Activated gamma-delta T cell treated with Interleukin-2 at 50 U/mL for 16 hours (primary cell): Measurements from ENCODE around the gene PAPOLA.
A peak's percentile ranks its signal among the peaks of the same experiment; 100 is the strongest.
"Not testable (repeated sequence)": the region's sequence is repeated elsewhere in the genome, so short reads cannot be mapped to it uniquely, and the experiment has no call there.

Experiments used
- DNase-seq: peaks from one replicate; pipeline ENCODE4 v3.0.0-alpha.2; 2020

The PAPOLA gene

DNA sequence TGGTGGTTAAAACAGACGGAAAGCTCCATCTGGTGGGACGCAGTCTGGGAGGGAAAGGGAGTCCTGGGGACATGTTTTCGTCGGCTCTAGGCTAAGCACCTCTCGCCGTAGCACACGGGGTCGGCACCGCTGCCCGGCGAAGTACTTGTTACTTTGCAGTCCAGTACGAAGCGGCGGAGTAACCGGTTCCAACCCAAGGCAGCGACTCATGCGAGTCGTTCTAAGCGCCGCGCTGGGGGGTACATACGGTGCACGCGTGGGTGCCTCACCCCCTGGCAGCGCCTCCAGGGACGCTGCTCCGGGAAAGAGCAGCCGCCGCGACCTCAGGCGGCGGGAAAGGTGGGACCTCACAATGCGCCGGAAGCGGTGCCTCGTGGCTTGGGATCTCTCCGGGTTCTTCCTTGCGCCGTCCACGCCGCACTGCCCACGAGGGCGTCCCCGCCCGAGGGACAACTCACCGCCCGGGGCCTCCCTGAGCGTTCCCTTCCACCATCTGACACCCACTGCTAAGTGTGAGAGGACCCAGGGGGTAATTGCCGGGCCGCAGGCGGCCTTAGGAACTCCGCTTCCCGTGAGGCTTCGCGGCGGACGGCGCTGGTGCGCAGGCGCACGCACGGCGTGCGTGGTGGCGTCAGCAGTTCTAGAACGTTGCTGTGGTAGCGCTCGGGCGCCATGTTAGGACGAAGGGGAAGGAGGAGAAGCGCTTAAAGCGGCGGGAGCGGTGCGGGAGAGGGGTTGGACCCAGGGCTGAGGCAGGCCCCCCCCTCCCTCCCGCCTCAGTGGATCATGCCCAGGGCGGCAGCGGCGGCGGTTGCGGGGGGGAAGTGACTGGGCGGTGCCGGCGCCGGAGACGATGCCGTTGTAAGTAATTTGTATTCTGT is at the start of gene PAPOLA:
Gene PAPOLA, plus strand, starts transcription at position 643 of the 881 bp plus-strand sequence. Its CDS starts 211 bp downstream, at position 854.
- DNase-seq: peak; percentile 92

- no peak for DNase-seq
Observed at GRCh38 chr14:96452684-96453083, 49.5 kb upstream of the PAPOLA start.

DNA sequence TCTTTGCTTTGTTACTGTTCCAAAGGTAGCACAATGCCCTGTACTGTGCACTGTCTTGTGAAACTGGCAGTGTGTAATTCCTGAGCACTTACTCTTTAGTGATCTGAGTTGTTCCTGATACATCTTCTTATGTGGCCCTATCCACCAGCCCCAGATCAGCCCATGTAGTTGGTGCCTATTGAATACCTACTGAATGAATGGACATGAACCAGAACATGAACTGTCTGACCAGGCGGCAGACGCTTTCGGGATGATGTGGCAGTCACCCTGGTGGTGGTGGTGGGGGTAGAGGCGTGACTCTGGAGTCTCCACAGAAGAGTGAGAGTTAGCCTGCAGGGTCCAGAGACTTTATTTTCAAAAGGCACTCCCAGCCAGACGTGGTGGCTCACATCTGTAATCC is 46.6 kb upstream of the PAPOLA start:
- no peak for DNase-seq

DNA sequence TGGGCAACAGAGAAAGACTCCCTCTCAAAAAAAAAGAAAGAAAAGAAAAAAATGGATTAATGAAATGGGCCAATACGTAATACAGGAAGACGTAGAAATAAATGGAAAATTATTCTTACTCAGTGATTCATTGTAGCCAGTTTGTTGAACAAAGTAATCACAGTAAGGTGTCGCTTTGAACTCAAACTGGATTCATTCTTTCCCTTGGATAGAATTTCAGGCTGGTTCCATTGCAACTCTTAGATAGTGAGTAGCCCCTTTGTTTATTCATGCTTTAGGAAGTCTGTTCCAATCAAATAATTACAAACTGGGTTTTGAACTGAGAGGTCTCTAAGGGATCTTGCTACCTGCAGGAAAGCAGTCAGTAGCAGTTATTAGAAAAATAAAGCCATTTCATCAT is 42.3 kb upstream of the PAPOLA start:
- DNase-seq: no peak

GRCh38 chr14:96461950-96462798 is 40.0 kb upstream of the PAPOLA start:
- no peak for DNase-seq

DNA sequence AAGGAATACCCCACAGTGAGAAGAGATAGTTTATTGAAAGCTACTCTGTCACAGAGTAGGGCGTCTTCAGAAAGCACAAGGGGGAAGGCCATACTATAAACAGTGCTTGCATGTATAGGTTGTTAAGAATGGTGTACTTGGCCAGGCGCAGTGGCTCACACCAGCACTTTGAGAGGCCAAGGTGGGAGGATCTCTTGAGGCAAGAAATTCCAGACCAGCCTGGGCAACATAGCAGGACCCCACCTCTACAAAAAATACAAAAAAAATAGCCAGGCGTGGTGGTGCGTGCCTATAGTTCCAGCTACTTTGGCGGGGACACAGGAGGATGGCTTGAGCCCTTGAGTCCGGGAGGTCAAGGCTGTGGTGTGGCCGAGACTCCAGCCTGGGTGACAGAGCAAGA is 38.0 kb upstream of the PAPOLA start:
- DNase-seq: no peak

- no peak for DNase-seq
Observed at GRCh38 chr14:96466918-96467317, 35.3 kb upstream of the PAPOLA start.

DNA sequence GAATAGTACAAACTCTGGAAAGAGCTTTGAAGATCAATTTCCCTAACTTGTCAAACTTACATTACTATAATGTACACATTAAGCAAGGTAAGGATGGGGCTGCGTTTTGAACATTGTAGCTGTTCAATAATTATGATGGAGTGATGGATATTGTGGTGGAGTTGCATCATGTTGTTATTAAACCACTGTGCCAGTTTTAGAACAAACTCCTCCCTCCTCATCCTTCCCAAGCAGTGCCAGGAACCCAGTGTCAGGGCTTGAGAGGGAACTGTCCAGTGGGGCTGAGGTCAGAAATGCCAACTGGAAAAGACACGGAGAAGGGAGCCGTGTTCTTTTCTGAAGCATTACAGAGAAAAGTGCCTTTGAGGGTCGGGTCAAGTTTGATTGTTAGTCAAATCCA is 31.9 kb upstream of the PAPOLA start:
- DNase-seq: no peak

- not testable (repeated sequence) for DNase-seq
Observed at GRCh38 chr14:96470967-96471366, 31.2 kb upstream of the PAPOLA start.

- no peak for DNase-seq
Observed at GRCh38 chr14:96478119-96478518, 24.1 kb upstream of the PAPOLA start.

DNA sequence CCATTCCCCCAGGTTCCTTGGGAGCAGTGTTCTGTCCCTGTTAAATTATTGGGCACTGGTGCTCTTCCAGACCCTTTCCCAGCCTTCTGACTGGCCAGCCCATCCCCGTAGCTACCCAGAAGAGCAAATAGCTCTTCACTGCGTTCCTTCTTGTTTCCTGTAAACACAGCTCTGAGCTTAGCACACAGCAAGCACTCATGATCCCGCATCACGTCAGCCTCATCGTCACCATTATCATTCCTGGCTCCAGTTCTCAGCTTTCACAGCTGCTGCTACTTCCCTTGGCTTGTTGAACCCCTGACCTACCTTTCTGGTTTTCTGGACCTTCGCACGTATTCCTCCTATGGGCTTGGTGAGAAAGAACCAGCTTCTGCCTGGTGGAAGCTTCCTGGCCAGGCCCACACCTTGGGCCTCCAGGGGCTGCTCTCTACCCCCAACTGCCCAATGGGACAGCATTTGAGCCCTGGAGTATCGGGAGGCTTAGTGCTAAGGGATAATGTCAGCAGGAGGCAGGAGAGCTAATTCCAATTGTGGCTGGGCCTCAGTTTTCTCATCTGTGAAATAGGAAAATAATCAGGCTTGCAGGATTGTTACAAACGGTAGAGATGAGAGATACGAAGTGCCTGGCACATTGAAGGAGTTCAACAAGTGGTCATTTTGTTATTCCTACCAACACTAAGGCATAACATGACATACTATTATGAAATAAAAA is 22.6 kb upstream of the PAPOLA start:
- DNase-seq: no peak

GRCh38 chr14:96481731-96482314 is 20.4 kb upstream of the PAPOLA start:
- DNase-seq: no peak

- DNase-seq: no peak
Observed at GRCh38 chr14:96482986-96483385, 19.2 kb upstream of the PAPOLA start.

- no peak for DNase-seq
Observed at GRCh38 chr14:96484399-96484798, 17.8 kb upstream of the PAPOLA start.

GRCh38 chr14:96486705-96487104 is 15.5 kb upstream of the PAPOLA start:
- no peak for DNase-seq

DNA sequence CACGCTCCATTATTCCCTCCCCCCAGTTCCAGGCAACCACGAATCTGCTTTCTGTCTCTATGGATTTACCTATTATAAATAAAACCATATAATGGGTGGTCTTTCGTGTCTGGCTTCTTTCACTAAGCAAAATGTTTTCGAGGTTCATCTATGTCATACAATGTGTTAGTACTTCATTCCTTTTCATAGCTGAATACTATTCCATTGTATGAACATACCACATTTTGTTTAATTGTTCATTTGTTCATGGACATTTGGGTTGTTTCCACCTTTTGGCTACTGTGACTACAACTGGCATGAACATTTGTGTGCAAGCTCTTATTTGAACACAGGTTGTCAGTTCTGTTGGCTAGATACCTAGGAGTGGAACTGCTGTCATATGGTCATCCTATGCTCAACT is 12.9 kb upstream of the PAPOLA start:
- DNase-seq: no peak

GRCh38 chr14:96493178-96493577 is 9.0 kb upstream of the PAPOLA start:
- no peak for DNase-seq

DNA sequence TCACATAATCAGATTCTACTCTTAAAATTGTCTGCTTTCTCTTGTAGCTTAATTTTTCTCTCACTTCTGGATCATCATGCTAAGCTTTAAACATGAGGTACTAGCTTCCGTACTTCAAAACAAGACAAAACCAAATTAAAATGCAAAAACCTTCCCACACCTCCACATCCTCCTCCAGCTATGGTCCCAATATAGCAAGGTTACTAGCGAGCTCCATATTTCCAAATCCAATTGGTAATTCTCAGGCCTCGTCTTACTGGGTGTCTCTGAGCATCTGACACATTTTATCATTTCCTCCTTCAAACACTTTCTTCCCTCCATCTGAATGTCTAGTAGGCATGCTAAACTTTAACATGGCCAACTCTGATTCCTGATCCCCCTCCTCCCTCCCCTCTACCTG is 7.9 kb upstream of the PAPOLA start:
- no peak for DNase-seq

DNA sequence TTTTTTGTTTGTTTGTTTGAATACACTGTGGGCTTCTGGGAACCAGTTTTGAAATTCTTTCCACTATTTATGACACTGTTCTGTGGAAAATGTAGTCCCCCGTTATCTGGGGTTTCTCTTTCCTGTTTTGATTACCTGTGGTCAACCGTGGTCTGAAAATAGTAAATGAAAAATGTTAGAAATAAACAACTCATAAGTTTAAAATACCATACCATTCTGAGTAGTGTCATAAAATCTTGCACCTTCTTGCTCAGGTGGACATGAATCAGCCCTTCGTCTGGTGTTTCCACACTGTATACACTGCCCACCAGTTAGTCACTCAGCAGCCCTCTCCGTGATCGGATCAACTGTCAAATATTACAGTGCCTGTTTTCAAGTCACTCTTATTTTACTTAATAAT is 5.1 kb upstream of the PAPOLA start:
- no peak for DNase-seq

- no peak for DNase-seq
Observed at GRCh38 chr14:96497586-96497985, 4.6 kb upstream of the PAPOLA start.

- no peak for DNase-seq
Observed at GRCh38 chr14:96501217-96501739, 904 bp upstream of the PAPOLA start.

DNA sequence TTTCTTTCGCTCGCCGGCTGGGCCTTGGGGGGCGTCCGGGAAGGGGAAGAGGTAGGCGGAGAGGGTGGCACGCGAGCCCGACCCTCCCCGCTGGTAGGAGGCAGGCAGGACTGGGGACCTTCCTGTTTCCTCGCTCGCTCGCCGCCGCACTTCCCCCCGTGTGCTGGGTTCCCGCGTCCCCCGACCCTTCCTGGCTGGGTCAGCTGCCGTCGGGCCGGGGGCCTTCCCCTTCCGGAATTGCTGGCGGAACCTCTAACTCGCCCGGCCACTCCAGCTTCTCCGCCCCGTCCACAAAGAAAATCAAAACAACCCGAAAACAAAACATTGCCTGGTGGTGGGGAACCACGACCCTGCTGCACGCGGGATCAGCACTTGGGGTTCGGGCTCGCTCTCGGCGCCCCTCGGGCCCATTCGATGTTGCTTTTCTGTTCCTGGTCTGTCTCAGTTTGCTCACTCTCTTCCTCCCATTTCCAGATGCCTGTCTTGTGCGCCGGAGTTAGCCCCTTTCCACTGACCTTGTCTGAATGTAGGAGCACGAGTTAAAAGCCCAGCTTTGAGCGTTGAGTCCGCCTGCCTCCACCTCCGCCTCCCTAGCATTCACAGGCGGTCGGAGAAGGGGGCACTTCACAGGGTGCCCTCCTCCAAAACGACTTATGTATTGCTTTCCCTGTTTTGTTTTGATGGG is 581 bp downstream of the PAPOLA start:
- DNase-seq: no peak
